Right lobe of liver (tissue), 6 donors: ENCODE results near the gene NTN5. TPM values are rescaled to one million over a fixed set of nuclear protein-coding genes. Genes with fewer than 3 reads are reported as not detected.
A peak's percentile ranks its signal among the peaks of the same experiment; 100 is the strongest.

ENCODE experiments used
- ATAC-seq, 4 donors: fragments of 200-7000 bp; cut with Tn5 transposase; one replicate each; pipeline ENCODE4 v1.9.1; 2020; ENCODE audit warnings: mild to moderate bottlenecking in 4 of 4, moderate library complexity in 4 of 4
- DNase-seq, 3 donors: peaks; one replicate each; pipeline ENCODE4 v3.0.0-alpha.2; 2020
- H3K27ac ChIP-seq, 3 donors: fragments of 200-600 bp; one replicate each; pipeline ENCODE4 v1.8.0; 2022
- H3K27me3 ChIP-seq, 2 donors: fragments of 200-600 bp; one replicate each; pipeline ENCODE4 v1.8.0; 2022
- H3K36me3 ChIP-seq, 4 donors: fragments of 200-600 bp; sonication (generic) in 1 of 4; one replicate each; pipeline versions ENCODE4 v1.5.1 to v1.8.0; 2017 to 2022; ENCODE audit warnings: control low read depth in 1 of 4
- H3K4me1 ChIP-seq, 4 donors: fragments of 200-600 bp; sonication (generic) in 1 of 4; one replicate each; pipeline versions ENCODE4 v1.5.1 to v1.8.0; 2017 to 2022; ENCODE audit warnings: control low read depth in 1 of 4
- H3K4me3 ChIP-seq, 3 donors: fragments of 200-600 bp; one replicate each; pipeline ENCODE4 v1.8.0; 2022
- H3K9me3 ChIP-seq, 4 donors: fragments of 200-600 bp; sonication (generic) in 1 of 4; one replicate each; pipeline versions ENCODE4 v1.5.1 to v1.8.0; 2017 to 2022; ENCODE audit warnings: control low read depth in 1 of 4
- CTCF ChIP-seq, 4 donors: fragments of 200-600 bp in 3 of 4; fragments of 450-650 bp in 1 of 4; IDR thresholded peaks; one replicate each; pipeline versions ENCODE4 v1.5.1 to v1.8.0; 2016 to 2022; ENCODE audit warnings: antibody characterized with exemption in 4 of 4, mild to moderate bottlenecking in 2 of 4
- POLR2A ChIP-seq: fragments of 450-650 bp; IDR thresholded peaks from one replicate; pipeline ENCODE4 v1.6.1; 2017; ENCODE audit warnings: antibody characterized with exemption, mild to moderate bottlenecking
- WGBS: methylation state at CpG from one replicate; pipeline ENCODE4 v1.1.6; 2018; ENCODE audit warnings: low coverage, low lambda C conversion rate; ENCODE audit not compliant: insufficient coverage; ENCODE audit errors: missing lambda C conversion rate; 5-methylcytosine and 5-hydroxymethylcytosine counted together
- intact Hi-C, 2 donors: fragments of 100-400 bp; cut with DNase I; formaldehyde crosslinking; loops; one replicate each; pipeline versions ENCODE4 v1.11.2 to v1.14.1; 2022
- total RNA-seq, 6 experiments: library from RNA; depleted of rRNA in 2 of 6; stranded (reverse); fragments of >200 nt in 2 of 6; fragmentation: NEBNext Ultra II Directional in 3 of 6; extraction: Animal tissue kit (Norgen Biotek cat#: 25700) in 3 of 6; gene quantifications; one replicate each; pipeline versions ENCODE4 v1.1.0 to v1.2.4, GENCODE V29; 2016 to 2023
- donor health status: DM: no; HTN: yes; CAD: no.
- donor health status: DM: no; HTN: no; CAD: no.
- donor health status: DM: no; HTN: no; CAD: no.
- donor health status: DM: no; HTN: yes; CAD: no.
- donor health status: DM: no; HTN: yes; CAD: no.

Gene NTN5
- total RNA-seq, 6 experiments from 2014 or later = 0.11 to 0.32 TPM; not detected in 4

- H3K9me3 ChIP-seq = no peaks in the 10 kb centered on the region
- no peaks in the 10 kb centered on the region for H3K36me3 ChIP-seq
- peak overlapping the region; percentile 46 to 61 (median 55) for H3K4me3 ChIP-seq
- intact Hi-C loops = no loop called here
- peak; percentile 3 to 15 (median 6) for ATAC-seq
- H3K27ac ChIP-seq = peak overlapping the region in 1 of 3 donors; percentile 47
- H3K27me3 ChIP-seq = no peaks in the 10 kb centered on the region
- TF ChIP-seq POLR2A = no peak
- no peak for TF ChIP-seq CTCF (IDR thresholded peaks at IDR 0.05)
- WGBS = 26% methylated on average over 18 of the region's 24 CpGs
- peak; percentile 49 to 76 (median 65) for DNase-seq
- peaks cover 0 to 40% (median 11%) of the 10 kb centered on the region in 4 donors for H3K4me1 ChIP-seq
These were observed 47.8 kb downstream of the NTN5 start for GRCh38 chr19:48624791-48625723.

GRCh38 chr19:48624067-48624594 is 48.7 kb downstream of the NTN5 start:
- Histone ChIP-seq H3K27ac (peak overlapping the region; percentile 44 to 65 (median 64)), H3K4me3 (peak overlapping the region; percentile 46 to 61 (median 55)), H3K36me3 (no peaks in the 10 kb centered on the region), H3K4me1 (peaks cover 0 to 44% (median 13%) of the 10 kb centered on the region in 4 donors), H3K9me3 (no peaks in the 10 kb centered on the region), H3K27me3 (no peaks in the 10 kb centered on the region)
- intact Hi-C loops = no loop called here
- peak; percentile 69 to 83 (median 78) for ATAC-seq
- peak; percentile 98 to 99 (median 98) for DNase-seq
- no peak for TF ChIP-seq POLR2A
- TF ChIP-seq CTCF (IDR thresholded peaks at IDR 0.05) = no peak
- 1% methylated on average over 39 of the region's 40 CpGs for WGBS

GRCh38 chr19:48623556-48624066 is 49.2 kb downstream of the NTN5 start:
- intact Hi-C loops = no loop called here
- 36% methylated on average over 8 of the region's 8 CpGs for WGBS
- TF ChIP-seq POLR2A (no peak), CTCF (IDR thresholded peaks at IDR 0.05) (no peak)
- Histone ChIP-seq H3K36me3 (no peaks in the 10 kb centered on the region), H3K4me1 (peaks cover 0 to 44% (median 13%) of the 10 kb centered on the region in 4 donors), H3K27ac (peak overlapping the region; percentile 44 to 65 (median 64)), H3K4me3 (peak overlapping the region in 2 of 3 donors; percentile 55 to 61), H3K9me3 (no peaks in the 10 kb centered on the region), H3K27me3 (no peaks in the 10 kb centered on the region)
- ATAC-seq = no peak
- no peak for DNase-seq

GRCh38 chr19:48619692-48620585 is 52.9 kb downstream of the NTN5 start:
- peak overlapping the region; percentile 82 to 87 (median 84) for H3K27ac ChIP-seq
- H3K36me3 ChIP-seq = peaks cover 0 to 28% (median 15%) of the 10 kb centered on the region in 4 donors
- TF ChIP-seq POLR2A (no peak), CTCF (IDR thresholded peaks at IDR 0.05) (peak in 1 of 4 donors; percentile 30)
- DNase-seq = no peak
- peak overlapping the region; percentile 41 to 91 (median 70) for H3K4me3 ChIP-seq
- no peaks in the 10 kb centered on the region for H3K9me3 ChIP-seq
- intact Hi-C loops = no loop called here
- WGBS = 17% methylated on average over 5 of the region's 6 CpGs
- peaks cover 0 to 36% (median 15%) of the 10 kb centered on the region in 4 donors for H3K4me1 ChIP-seq
- ATAC-seq = no peak
- H3K27me3 ChIP-seq = no peaks in the 10 kb centered on the region
